Lower leg skin (tissue), 3 donors: ENCODE measurements around the gene TBC1D32.

Source experiments
- POLR2A ChIP-seq, 2 donors: fragments of 450-650 bp; IDR thresholded peaks; one replicate each; pipeline ENCODE4 v1.6.1; 2016 to 2017; ENCODE audit warnings: antibody characterized with exemption in 2 of 2, mild to moderate bottlenecking in 1 of 2, moderate library complexity in 1 of 2
- TF ChIP-seq, protein P1 (sequence below), 3 donors: fragments of 450-650 bp; IDR thresholded peaks; one replicate each; pipeline ENCODE4 v1.5.1; 2016; ENCODE audit warnings: antibody characterized with exemption in 3 of 3, mild to moderate bottlenecking in 3 of 3, moderate library complexity in 2 of 3

DNA sequence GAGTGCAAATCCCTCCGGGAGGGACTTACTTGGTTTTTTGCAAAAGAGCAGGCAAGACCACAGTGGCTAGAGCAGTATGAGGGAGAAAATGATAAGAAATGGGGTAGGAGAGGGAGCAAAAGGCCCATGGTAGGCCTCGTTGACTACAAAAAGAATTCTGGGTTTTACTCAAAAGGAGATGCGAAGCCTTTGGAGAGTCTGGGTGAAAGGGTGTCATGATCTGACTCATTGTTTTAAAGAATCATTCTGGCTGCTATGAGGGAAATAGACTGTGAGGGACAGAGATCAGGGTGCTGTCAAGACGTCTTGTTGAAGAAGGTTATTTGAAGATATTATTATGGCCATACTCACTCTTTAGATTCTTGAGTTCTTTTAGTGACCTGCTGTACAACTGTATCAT, 13.0 kb downstream of the TBC1D32 start:
- TF ChIP-seq, protein P1, sequence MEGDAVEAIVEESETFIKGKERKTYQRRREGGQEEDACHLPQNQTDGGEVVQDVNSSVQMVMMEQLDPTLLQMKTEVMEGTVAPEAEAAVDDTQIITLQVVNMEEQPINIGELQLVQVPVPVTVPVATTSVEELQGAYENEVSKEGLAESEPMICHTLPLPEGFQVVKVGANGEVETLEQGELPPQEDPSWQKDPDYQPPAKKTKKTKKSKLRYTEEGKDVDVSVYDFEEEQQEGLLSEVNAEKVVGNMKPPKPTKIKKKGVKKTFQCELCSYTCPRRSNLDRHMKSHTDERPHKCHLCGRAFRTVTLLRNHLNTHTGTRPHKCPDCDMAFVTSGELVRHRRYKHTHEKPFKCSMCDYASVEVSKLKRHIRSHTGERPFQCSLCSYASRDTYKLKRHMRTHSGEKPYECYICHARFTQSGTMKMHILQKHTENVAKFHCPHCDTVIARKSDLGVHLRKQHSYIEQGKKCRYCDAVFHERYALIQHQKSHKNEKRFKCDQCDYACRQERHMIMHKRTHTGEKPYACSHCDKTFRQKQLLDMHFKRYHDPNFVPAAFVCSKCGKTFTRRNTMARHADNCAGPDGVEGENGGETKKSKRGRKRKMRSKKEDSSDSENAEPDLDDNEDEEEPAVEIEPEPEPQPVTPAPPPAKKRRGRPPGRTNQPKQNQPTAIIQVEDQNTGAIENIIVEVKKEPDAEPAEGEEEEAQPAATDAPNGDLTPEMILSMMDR (IDR thresholded peaks at IDR 0.05) = no peak
- TF ChIP-seq POLR2A (IDR thresholded peaks at IDR 0.05) = no peak
